Colon (tissue), 2 donors: ENCODE measurements around the gene FN3KRP.
"Not testable (repeated sequence)": the region's sequence is repeated elsewhere in the genome, so short reads cannot be mapped to it uniquely, and the experiment has no call there.

Experiments used
- FAIRE-seq: peaks from 2 replicates; lab custom pipeline; 2012; peaks lifted over from hg19 to GRCh38; lab: Jason Lieb, UNC
- donor health status: control.
- donor health status: control.

FN3KRP gene

DNA sequence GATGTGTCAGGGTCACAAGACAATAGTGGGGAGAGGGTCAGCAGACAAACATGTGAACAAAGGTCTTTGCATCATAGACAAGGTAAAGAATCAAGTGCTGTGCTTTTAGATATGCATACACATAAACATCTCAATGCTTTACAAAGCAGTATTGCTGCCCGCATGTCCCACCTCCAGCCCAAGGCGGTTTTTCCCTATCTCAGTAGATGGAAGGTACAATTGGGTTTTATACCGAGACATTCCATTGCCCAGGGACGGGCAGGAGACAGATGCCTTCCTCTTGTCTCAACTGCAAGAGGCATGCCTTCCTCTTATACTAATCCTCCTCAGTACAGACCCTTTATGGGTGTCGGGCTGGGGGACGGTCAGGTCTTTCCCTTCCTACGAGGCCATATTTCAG lies 28.2 kb downstream of the FN3KRP start:
- FAIRE-seq, result not testable (repeated sequence)

DNA sequence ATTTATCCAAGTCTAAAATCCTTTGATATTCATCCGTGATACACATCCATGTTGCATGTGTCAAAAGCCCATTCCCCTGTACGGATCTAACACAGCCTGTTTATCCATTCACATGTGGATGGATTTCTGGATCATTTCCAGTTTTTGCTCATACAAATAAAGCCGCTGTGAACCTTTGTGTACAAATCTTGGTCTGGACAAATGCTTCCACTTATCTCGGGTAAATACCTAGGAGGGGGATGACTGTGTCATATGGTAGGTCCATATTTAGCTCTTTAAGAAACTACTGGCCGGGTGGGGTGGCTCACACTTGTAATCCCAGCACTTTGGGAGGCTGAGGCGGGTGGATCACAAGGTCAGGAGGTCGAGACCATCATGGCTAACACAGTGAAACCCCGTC lies 29.0 kb downstream of the FN3KRP start:
- FAIRE-seq, result no peak

DNA sequence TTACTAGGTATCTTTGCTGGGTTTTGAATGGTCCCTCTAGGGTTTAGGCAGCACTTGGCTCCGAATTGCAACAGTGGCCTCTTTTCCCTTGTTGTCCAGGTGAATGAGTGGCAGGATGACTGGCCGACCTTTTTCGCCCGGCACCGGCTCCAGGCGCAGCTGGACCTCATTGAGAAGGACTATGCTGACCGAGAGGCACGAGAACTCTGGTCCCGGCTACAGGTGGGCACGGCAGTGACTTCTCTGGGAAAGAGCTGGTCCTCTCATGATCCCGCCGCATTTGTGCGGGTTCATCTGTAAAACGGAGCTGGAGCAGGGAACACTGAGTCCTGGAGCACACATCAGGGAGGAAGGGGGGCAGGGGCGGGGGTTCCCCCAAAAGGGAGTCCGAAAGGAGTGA lies 32.2 kb downstream of the FN3KRP start:
- FAIRE-seq, result no peak

DNA sequence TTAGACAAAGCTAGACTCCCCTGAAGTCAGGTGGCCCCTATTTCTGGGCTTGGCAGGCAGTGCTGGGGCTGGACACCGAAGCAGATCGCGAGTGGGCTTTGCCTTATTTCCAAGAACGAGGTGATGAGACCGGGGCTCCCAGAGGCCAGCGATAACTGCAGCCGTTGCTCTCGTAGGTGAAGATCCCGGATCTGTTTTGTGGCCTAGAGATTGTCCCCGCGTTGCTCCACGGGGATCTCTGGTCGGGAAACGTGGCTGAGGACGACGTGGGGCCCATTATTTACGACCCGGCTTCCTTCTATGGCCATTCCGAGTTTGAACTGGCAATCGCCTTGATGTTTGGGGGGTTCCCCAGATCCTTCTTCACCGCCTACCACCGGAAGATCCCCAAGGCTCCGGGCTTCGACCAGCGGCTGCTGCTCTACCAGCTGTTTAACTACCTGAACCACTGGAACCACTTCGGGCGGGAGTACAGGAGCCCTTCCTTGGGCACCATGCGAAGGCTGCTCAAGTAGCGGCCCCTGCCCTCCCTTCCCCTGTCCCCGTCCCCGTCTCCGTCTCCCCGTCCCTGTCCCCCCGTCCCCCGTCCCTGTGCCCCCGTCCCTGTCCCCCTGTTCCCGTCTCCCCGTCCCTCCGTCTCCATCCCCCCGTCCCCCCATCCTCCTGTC lies 33.9 kb downstream of the FN3KRP start:
- no peak for FAIRE-seq

DNA sequence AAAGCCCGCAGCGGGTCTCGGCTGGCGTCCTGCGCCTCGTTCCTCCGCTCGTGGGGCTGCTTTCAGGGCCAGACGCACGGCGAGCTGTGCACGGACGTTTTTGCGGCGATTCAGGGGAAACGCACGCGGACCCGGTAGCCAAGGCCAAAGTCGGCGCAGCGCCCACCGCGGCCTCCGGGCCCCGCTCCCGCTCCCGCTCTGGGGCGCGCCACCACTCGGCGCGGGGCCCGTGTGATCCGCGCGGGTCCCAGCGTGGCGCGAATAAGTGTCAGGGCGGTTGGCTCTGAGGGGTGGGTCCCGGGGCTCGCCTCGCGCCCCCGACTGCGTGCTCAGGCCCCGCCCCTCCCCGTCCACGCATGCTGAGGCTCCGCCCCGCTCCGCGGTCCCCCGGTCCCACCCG lies 34.7 kb downstream of the FN3KRP start:
- no peak for FAIRE-seq

DNA sequence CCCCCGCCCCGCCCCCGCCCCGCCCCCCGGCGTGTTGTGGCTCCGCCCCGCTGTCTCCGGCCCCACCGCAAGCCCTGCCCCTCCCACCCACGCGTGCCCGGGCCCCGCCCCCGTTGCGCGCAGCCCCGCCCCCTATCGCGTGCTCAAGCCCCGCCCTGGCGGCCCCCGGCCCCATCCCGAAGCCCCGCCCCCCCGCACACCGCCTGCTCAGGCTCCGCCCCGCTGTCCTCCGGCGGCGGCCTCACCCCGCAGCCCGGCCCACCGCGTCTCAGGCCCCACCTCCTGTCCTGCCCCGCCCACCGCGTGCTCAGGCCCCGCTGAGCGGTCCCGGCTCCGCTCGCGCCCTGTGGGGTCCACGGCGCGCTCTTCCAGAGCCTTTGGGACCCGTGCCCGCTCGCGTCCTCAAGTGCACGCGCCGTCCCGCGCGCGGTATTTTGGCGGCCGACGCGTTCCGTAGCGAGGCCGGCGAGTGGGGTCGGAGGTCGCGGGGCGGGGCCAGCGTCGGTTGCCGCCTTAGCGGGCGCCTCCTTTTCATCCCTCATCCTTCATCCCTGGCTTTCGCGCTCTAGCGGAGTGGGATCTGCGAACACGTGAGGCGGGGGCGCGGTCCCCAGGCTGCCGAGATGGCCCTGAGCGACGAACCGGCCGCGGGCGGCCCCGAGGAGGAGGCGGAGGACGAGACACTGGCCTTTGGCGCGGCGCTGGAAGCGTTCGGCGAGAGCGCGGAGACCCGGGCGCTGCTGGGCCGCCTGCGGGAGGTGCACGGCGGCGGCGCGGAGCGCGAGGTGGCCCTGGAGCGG lies 35.3 kb downstream of the FN3KRP start, which contains the start of gene TBCD:
Gene TBCD (plus strand): TSS at position 495 of the 800 bp plus-strand sequence. CDS start 129 bp downstream, at position 624.
- no peak for FAIRE-seq

DNA sequence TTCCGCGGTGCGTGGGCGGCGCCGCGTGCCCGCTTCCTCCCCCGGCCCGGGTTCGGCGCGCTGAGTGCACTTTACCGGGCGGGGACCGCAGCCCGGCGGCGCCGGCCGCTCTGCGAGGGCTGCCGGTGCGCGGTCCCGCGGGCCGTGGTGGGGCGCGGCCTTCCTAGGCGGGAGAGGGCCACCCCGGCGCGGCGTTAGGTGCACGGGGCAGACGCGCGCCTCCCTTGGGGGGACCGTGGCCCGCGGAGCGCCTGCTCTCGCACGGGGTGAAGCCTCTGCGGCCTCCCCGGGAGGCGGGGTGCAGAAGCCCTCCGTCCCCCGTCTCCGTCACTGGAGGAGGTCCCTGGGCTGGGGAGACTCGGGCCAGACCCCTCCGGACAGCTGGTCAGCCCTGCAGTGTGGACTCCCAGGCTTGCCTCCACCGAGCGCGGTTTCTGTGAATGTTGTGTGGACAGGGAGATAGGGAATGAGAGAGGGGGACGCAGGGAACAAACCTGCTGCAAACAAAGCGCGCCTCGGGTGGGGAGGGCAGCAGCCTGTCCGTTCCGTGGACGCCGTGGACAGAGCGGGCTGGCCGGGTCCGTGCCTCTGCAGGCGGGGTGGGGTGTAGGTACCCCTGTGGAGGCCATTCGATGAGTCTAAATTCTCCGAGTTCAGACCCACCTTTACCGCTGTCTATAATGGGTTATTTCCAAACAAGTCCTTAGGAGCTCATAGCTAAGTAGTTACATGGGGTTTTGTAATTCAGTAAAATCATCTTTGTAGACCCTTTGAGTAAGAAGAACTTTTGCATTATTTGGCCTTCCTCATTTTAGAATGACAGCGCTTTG lies 36.1 kb downstream of the FN3KRP start:
- FAIRE-seq, result no peak

DNA sequence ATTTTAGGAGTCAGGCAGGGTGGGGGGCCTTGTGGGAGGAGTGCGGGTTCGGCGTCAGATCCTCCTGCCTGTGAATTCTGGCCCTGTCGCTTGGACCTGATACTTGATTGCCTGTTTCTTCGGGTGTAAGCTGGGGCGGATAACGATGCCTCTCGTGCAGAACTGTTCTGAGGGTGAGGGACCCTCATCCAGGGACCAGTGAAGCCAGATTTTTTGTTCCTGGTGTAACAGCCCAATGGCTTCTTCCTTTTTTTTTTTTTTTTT lies 36.6 kb downstream of the FN3KRP start:
- no peak for FAIRE-seq

DNA sequence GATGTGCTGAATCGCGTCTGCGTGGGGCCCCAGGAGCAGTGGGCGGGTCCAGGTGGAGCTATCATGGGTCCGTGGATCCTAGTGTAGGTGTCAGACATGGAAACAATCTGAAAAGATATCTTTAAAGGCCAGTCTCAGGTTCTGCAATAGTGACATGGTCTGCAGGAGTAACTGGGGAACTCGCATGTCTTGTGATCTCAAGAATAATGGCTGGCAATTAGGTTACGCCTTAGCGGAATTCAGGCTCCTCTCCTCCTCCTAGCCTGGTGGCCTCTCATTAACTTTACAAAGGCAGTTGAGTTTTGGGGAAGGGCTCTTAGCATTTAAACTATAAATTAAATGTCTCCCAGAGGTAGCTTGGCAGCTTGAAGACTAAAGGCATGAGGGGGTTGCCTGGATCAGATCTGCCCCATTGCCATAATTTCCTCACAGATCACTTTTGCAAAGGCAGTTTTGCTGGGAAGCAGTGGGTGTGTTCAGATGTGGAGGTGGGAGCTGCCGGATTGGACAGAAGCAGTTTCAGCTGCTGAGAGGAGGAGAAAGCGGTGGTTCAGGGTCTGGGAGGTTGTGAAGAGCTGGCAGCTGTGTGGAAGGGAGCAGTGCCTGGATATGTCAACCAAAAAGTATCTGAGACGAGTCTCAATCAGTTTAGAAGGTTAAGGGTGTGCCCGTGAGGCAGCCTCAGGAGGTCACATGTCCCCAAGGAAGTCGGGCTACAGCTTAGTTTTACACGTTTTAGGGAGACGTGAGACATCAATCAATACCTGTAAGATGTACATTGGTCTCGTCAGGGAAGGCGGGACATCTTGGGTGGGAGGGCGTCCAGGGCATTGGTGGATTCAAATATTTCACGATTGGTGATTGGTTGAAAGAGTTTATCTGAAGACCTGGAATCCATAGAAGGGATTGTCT lies 38.0 kb downstream of the FN3KRP start:
- no peak for FAIRE-seq

DNA sequence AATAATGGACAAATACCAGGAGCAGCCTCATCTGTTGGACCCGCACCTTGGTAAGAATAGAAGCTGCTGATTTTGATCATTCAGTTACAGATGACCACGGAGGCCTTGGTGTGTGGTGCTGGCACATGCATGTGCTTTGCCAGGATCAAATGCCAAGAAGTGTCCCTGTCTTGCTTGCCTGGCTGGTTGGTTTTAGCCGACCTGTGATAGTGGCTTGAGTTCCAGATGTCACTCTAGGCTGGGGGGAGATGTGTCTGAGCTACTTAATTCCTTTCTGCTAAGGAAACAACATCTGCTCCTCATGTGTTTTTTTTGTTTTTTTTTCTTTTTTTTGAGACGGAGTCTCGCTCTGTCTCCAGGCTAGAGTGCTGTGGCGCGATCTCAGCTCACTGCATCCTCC lies 39.7 kb downstream of the FN3KRP start:
- no peak for FAIRE-seq

DNA sequence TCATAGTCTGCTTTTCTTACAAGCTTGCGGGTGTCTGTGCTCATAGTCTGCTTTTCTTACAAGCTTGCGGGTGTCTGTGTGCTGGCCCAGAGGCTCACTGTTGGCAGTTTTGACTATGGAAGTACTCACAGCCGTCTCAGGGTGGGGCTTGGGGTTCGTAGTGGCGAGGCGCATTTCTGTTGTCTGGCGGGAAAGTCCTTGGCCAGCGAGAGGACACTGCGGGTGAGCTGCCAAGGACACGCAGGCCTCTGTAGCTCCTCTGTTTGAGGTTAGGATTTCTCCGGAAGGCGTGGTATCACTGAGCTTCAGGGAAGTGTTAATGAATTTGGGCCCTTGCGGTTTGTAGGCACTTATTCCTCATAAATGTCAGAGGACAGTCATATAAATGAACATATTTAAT lies 48.9 kb downstream of the FN3KRP start:
- no peak for FAIRE-seq

DNA sequence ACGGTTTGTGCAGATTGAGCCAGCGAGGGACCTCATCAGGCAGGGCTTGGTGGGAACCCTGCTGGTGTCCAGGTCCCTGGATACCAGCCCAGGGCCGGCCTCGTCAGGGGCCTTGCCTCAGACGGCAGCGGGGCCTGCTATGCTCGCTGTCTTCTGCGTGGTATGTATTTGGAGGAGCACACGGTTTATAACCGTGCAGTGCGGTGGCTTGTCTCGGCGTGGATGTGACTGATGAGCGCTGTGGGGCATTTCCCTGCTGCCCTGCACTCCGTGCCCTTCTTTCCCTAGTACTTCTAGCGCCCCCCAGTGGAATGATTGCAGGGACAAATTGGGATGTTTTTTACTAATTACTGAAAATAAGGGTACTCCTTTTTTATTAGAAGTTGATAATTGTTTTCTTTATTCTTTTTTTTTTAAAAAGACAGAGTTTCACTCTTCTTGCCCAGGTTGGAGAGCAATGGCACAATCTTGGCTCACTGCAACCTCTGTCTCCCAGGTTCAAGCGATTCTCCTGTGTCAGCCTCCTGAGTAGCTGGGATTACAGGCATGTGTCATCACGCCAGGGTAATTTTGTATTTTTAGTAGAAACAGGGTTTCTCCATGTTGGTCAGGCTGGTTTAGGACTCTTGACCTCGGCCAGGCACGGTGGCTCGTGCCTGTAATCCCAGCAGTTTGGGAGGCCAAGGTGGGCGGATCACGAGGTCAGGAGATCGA lies 50.7 kb downstream of the FN3KRP start:
- no peak for FAIRE-seq

DNA sequence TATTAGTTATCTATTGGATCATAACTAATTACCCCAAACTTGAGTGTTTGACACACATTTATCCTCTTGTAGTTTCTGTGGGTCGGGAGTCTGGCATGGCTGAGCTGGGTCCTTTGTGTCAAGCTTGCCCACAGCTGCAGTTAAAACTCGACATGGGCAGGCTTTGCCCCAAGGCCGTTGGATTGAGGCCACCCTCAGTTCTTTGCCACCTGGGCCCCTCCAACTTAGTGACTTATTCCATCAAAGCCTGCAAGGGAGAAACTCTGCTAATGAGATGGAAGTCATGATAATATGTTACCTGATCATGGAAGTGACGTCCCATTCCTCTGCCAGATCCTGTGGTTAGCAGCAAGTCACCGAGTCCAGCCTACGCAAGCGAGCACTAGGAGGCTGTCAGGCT lies 52.5 kb downstream of the FN3KRP start:
- FAIRE-seq, result no peak

DNA sequence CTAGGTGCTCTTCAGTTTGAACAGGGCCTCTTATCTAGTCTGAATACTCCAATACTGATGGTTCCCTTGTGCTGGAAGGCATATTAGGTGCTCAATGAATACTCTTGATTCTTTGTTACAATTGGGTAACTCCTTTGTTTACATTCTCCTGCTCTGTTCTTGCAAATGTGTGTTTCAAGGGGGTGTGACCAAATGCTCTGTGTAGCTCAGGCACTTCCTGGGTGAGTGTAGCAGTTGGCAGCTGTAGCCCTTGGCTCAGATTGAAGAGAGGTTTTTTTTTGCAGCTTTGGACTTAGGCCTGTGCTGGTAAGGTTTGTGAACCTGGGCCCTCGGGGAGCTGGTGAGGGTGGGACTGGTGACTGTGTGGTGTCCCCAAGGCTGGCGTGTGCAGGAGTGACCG lies 55.5 kb downstream of the FN3KRP start:
- no peak for FAIRE-seq

DNA sequence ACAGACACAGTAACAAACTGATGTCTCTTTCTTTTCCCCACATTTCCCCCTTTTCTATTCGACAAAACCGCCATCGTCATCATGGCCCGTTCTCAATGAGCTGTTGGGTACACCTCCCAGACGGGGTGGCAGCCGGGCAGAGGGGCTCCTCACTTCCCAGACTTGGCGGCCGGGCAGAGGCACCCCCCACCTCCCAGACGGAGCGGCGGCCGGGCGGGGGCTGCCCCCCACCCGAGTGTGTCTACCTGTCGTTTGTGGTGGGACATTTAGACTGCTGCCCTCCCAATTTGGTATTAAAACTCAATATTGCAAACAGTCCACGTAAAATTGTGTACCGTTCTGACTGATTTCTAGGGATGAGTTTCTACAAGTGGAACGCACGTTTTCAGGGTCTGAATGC lies 58.0 kb downstream of the FN3KRP start:
- FAIRE-seq, result not testable (repeated sequence)

DNA sequence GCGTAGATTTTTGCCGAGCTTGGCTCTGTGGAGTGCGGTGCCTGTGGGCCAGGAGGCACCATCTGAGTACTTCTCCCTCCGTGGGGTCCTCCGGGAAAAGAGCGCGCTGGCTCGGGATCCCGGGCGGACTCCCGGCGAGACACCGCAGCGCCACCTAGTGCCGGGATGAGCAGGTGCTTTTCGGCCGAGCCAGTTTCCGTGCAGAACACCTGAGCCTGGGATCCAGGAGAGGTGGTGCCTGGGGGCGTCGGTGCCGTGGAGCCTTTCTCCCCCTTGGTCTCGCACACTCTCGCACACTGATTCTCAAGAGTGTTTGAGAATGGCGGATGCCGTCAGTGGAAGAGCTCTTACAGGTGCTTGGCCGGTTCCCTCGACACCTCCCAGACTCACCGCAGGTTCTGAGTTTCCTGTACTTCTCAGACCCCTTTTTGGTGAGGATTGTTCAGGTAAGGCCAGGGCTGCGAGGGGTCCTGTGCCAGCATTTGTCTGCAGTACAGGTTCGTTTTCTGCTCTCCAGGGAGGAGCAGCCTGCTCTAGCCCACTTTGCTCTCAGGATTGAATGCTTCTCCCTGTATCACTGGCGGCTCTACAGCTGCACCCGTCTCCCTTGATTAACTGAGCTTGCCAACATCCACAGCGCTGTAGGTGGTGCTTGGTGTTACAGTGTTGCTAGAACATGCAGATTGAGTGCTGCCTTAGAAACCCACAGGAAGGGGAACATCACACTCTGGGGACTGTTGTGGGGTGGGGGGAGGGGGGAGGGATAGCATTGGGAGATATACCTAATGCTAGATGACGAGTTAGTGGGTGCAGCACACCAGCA lies 58.7 kb downstream of the FN3KRP start:
- no peak for FAIRE-seq

DNA sequence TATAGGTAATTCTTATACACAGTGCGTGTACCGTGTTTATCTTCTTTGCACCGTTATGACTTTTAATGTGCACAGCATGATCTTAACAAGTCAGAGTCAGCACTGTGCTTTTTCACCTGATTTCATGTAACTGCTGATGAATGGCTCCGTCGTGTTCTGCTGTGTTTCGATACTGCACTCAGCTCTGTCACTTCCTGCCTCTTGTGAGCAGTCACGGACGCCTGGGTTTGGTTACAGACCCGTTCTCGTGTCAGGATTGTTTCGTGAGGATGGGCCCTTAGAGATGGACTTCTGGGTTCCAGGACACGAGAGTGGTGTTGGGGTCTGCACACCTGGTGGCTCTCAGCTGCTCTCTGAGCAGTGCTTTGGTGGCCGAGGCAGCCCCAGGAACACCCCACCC lies 59.9 kb downstream of the FN3KRP start:
- no peak for FAIRE-seq
